Measurements from ENCODE around the gene ANKRD44.
"Not testable (repeated sequence)": the region's sequence is repeated elsewhere in the genome, so short reads cannot be mapped to it uniquely, and the experiment has no call there.

ANKRD44 gene

GRCh38 chr2:197011801-197012641 is 298.6 kb downstream of the ANKRD44 start:
- no peak for DNase-seq
- Mint-ChIP-seq H3K9me3 (no peaks in the 10 kb centered on the region), H3K27me3 (no peaks in the 10 kb centered on the region), H3K36me3 (peaks cover 30 to 54% of the 10 kb centered on the region in 2 donors), H3K4me1 (peaks cover 13 to 16% of the 10 kb centered on the region in 2 donors), H3K4me3 (peak overlapping the region; percentile 2 to 33), H3K27ac (peak overlapping the region; percentile 92)
- peak; percentile 79 to 85 for ATAC-seq (replicated peaks)

GRCh38 chr2:197011021-197011417 is 299.6 kb downstream of the ANKRD44 start:
- H3K27ac Mint-ChIP-seq = peak overlapping the region; percentile 92
- peaks cover 37 to 60% of the 10 kb centered on the region in 2 donors for H3K36me3 Mint-ChIP-seq
- peaks cover 13 to 16% of the 10 kb centered on the region in 2 donors for H3K4me1 Mint-ChIP-seq
- no peaks in the 10 kb centered on the region for H3K27me3 Mint-ChIP-seq
- no peak for DNase-seq
- no peak overlapping the region for H3K4me3 Mint-ChIP-seq
- ATAC-seq (replicated peaks) = peak; percentile 89 to 90
- no peaks in the 10 kb centered on the region for H3K9me3 Mint-ChIP-seq

GRCh38 chr2:197010200-197011020 is 300.2 kb downstream of the ANKRD44 start:
- Mint-ChIP-seq H3K4me3 (no peak overlapping the region), H3K36me3 (peaks cover 34 to 60% of the 10 kb centered on the region in 2 donors), H3K27ac (peak overlapping the region; percentile 73), H3K9me3 (no peaks in the 10 kb centered on the region), H3K4me1 (peaks cover 10 to 16% of the 10 kb centered on the region in 2 donors), H3K27me3 (no peaks in the 10 kb centered on the region)
- ATAC-seq (replicated peaks) (no peak), DNase-seq (no peak)

DNA sequence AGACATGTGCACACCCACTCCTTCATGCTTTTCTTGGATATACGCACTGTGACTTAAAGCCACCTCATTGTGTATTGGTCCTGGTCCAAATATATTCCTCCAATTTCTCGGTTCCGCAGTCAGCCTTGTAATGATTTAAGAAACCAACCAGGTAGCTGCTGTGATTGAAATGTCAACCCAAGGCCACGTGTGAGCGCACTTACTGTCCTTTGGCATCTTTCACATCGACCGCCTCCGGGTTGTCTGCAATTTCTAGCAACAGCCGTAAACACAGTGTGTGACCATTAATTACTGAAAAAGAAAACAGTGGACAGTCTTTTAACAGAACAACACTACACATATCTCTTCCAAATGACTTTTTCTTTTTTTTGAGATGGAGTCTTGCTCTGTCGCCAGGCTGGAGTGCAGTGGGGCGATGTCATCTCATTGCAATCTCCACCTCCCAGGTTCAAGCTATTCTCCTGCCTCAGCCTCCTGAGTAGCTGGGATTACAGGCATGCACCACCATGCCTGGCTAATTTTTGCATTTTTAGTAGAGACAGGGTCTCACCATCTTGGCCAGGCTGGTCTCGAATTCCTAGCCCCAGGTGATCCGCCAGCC is 301.7 kb downstream of the ANKRD44 start:
- not testable (repeated sequence) for H3K4me3 Mint-ChIP-seq; ATAC-seq (replicated peaks); H3K9me3 Mint-ChIP-seq; DNase-seq; H3K27me3 Mint-ChIP-seq
- Mint-ChIP-seq H3K27ac (peak overlapping the region; percentile 44), H3K36me3 (peaks cover 28 to 54% of the 10 kb centered on the region in 2 donors), H3K4me1 (peaks cover 11 to 16% of the 10 kb centered on the region in 2 donors)

GRCh38 chr2:197007716-197008628 is 302.6 kb downstream of the ANKRD44 start:
- Mint-ChIP-seq H3K27ac (peak overlapping the region; percentile 67), H3K9me3 (no peaks in the 10 kb centered on the region), H3K4me1 (peaks cover 11 to 16% of the 10 kb centered on the region in 2 donors), H3K36me3 (peaks cover 30 to 53% of the 10 kb centered on the region in 2 donors), H3K4me3 (no peak overlapping the region), H3K27me3 (no peaks in the 10 kb centered on the region)
- DNase-seq = no peak
- no peak for ATAC-seq (replicated peaks)

DNA sequence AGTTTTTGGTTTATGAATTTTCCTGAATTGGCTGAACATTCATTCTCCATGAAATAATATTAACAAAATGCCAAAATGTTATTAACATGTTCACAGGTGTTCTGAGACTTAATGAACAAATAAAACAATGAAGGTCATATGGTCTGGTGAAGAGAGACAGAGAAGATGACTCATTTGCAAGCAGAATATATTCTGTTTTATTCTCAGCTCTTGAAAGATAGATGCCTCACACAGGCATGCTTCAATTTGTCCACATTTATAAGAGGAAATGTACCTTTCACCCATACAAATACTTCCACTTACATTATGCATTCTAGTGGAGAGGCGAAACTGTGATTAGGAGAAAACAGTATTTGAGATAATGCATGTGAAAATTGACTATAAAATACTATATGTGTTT is 308.7 kb downstream of the ANKRD44 start:
- Mint-ChIP-seq H3K9me3 (no peaks in the 10 kb centered on the region), H3K27me3 (no peaks in the 10 kb centered on the region), H3K4me3 (no peak overlapping the region), H3K36me3 (peaks cover 37 to 38% of the 10 kb centered on the region in 2 donors), H3K4me1 (peaks cover 0 to 1% of the 10 kb centered on the region in 2 donors), H3K27ac (no peak overlapping the region)
- DNase-seq (no peak), ATAC-seq (replicated peaks) (no peak)

GRCh38 chr2:196995757-196996314 is 314.7 kb downstream of the ANKRD44 start:
- no peaks in the 10 kb centered on the region for H3K9me3 Mint-ChIP-seq
- ATAC-seq (replicated peaks) (no peak), DNase-seq (no peak)
- H3K27ac Mint-ChIP-seq = no peak overlapping the region
- H3K27me3 Mint-ChIP-seq = no peaks in the 10 kb centered on the region
- H3K4me3 Mint-ChIP-seq = no peak overlapping the region
- H3K36me3 Mint-ChIP-seq = peaks cover 39 to 50% of the 10 kb centered on the region in 2 donors
- peaks cover 6 to 10% of the 10 kb centered on the region in 2 donors for H3K4me1 Mint-ChIP-seq

DNA sequence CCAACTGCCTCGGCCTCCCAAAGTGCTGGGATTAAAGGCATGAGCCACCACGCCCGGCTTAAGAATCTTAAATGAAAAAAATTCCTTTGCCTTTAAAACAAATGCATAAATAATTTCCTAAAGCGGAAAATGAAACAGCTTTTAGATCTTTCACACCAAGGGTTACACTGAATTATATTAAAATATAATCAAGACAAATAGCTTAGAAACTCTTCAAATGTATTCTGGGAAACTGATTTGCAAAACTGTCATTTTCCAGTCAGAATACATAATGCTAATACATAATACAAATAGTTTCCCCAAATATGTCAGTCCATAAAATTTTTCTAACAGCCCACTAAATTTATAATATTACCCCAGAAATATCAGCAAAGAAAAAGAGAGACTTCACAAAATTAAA is 315.8 kb downstream of the ANKRD44 start:
- DNase-seq (no peak), ATAC-seq (replicated peaks) (no peak)
- Mint-ChIP-seq H3K4me1 (peaks cover 16% of the 10 kb centered on the region in 2 donors), H3K36me3 (peaks cover 44 to 51% of the 10 kb centered on the region in 2 donors), H3K27ac (peak overlapping the region; percentile 65), H3K9me3 (no peaks in the 10 kb centered on the region), H3K27me3 (no peaks in the 10 kb centered on the region), H3K4me3 (no peak overlapping the region)

GRCh38 chr2:196993617-196994016 is 317.0 kb downstream of the ANKRD44 start:
- Mint-ChIP-seq H3K4me3 (no peak overlapping the region), H3K27ac (no peak overlapping the region), H3K4me1 (peaks cover 20 to 27% of the 10 kb centered on the region in 2 donors), H3K36me3 (peaks cover 40 to 54% of the 10 kb centered on the region in 2 donors), H3K27me3 (no peaks in the 10 kb centered on the region), H3K9me3 (no peaks in the 10 kb centered on the region)
- ATAC-seq (replicated peaks) = no peak
- no peak for DNase-seq

- ATAC-seq (replicated peaks) (no peak), DNase-seq (no peak)
- Mint-ChIP-seq H3K27ac (no peak overlapping the region), H3K36me3 (peaks cover 38 to 53% of the 10 kb centered on the region in 2 donors), H3K9me3 (no peaks in the 10 kb centered on the region), H3K4me1 (peaks cover 25 to 38% of the 10 kb centered on the region in 2 donors), H3K4me3 (no peak overlapping the region), H3K27me3 (no peaks in the 10 kb centered on the region)
Observed at GRCh38 chr2:196992466-196992865, 318.1 kb downstream of the ANKRD44 start.

DNA sequence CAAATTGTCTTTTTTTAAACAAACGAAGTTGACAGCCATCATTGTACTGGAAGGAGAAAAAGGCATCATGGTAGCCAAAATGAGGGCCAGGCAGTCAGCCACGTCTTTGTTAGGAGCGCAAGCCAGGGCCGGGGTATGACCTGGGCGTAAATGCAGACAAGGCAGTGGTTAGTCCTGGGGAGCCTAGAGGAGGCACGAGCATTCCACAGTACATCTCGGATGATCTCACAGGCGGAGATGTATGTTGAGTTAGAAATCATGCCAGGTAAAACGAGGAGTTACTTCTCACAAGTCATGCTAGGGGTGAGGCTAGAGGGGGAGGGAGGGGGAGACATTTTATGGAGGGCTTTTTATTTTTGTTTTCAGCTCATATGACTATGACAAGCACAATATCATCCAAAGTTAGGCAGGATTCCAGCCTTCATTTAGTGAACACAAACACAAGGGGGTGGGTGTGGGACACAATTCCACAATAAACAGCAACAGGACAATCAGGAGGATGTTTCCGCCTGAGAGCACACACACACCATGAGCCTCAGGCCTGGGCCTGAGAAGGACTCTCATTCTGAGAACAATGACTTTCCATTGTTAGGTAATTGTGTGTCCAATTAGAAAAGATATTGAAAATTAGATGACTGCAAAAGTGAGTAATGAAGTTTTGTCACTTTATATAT is 319.7 kb downstream of the ANKRD44 start:
- ATAC-seq (replicated peaks) (no peak), DNase-seq (no peak)
- Mint-ChIP-seq H3K4me1 (peaks cover 28 to 53% of the 10 kb centered on the region in 2 donors), H3K36me3 (peaks cover 44 to 50% of the 10 kb centered on the region in 2 donors), H3K9me3 (no peaks in the 10 kb centered on the region), H3K27me3 (no peaks in the 10 kb centered on the region), H3K27ac (peak overlapping the region; percentile 91), H3K4me3 (peak overlapping the region in 1 of 2 donors; percentile 6)

- Mint-ChIP-seq H3K27me3 (no peaks in the 10 kb centered on the region), H3K36me3 (peaks cover 50 to 56% of the 10 kb centered on the region in 2 donors), H3K9me3 (no peaks in the 10 kb centered on the region), H3K4me1 (peaks cover 28 to 60% of the 10 kb centered on the region in 2 donors), H3K4me3 (no peak overlapping the region), H3K27ac (peak overlapping the region; percentile 91)
- no peak for ATAC-seq (replicated peaks)
- no peak for DNase-seq
Observed at GRCh38 chr2:196990092-196990491, 320.5 kb downstream of the ANKRD44 start.

DNA sequence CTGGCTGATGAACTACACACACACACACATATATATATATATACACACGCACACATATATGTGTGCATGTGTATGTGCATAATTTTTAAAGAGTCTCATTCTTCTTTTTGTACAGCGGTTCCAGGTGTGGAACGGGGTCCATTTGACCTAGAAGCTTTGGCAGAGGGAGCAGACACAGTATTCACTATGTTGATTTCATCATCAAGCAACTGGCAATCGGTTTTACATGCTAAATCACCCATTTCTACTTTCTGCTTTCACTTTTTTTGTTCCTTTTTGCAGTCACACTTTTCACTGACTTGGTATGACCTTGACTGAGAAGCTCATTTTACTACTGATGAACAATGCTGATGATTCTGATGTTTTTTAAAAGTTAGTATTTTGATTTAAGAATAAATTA is 321.1 kb downstream of the ANKRD44 start:
- Mint-ChIP-seq H3K36me3 (peaks cover 47 to 58% of the 10 kb centered on the region in 2 donors), H3K4me1 (peaks cover 28 to 65% of the 10 kb centered on the region in 2 donors), H3K27ac (no peak overlapping the region), H3K4me3 (no peak overlapping the region), H3K27me3 (no peaks in the 10 kb centered on the region), H3K9me3 (no peaks in the 10 kb centered on the region)
- ATAC-seq (replicated peaks) (no peak), DNase-seq (no peak)

Data from stimulated activated naive B cell treated with anti-CD40 and anti-IgM and Interleukin-4, amounts not matched to agents 10 μg/mL and 1 μg/mL and 100 μg/mL, for 72 hours (primary cell).